Heart right ventricle (tissue), 16 donors: Measurements from ENCODE around the gene STK38. TPM values are rescaled to one million over a fixed set of nuclear protein-coding genes. Genes with fewer than 3 reads are reported as not detected.

ENCODE experiments used
- ATAC-seq, 8 donors: fragments of 200-7000 bp; cut with Tn5 transposase; one replicate each; pipeline ENCODE4 v1.9.1; 2020; ENCODE audit warnings: mild to moderate bottlenecking in 8 of 8, moderate library complexity in 8 of 8, moderate number of reproducible peaks in 1 of 8
- DNase-seq, 2 donors: peaks; one replicate each; pipeline ENCODE4 v3.0.0-alpha.2; 2020
- H3K27ac ChIP-seq, 10 donors: fragments of 200-600 bp; sonication (generic) in 2 of 10; one replicate each; pipeline versions ENCODE4 v1.5.0 to v1.8.0; 2020 to 2022; ENCODE audit warnings: mild to moderate bottlenecking in 3 of 10
- H3K27me3 ChIP-seq, 7 donors: fragments of 200-600 bp; one replicate each; pipeline ENCODE4 v1.8.0; 2021 to 2022; ENCODE audit warnings: mild to moderate bottlenecking in 2 of 7
- H3K36me3 ChIP-seq, 9 donors: fragments of 200-600 bp; sonication (generic) in 1 of 9; one replicate each; pipeline versions ENCODE4 v1.5.0 to v1.8.0; 2020 to 2022; ENCODE audit warnings: mild to moderate bottlenecking in 2 of 9
- H3K4me1 ChIP-seq, 9 donors: fragments of 200-600 bp; sonication (generic) in 1 of 9; one replicate each; pipeline versions ENCODE4 v1.5.0 to v1.8.0; 2020 to 2022; ENCODE audit warnings: mild to moderate bottlenecking in 4 of 9
- H3K4me3 ChIP-seq, 10 donors: fragments of 200-600 bp; sonication (generic) in 2 of 10; one replicate each; pipeline versions ENCODE4 v1.5.0 to v1.8.0; 2020 to 2022; ENCODE audit warnings: mild to moderate bottlenecking in 7 of 10, moderate library complexity in 2 of 10
- H3K9me3 ChIP-seq, 11 donors: fragments of 200-600 bp in 10 of 11; sonication (generic) in 2 of 11; one replicate each; pipeline versions ENCODE4 v1.5.0 to v1.8.0; 2013 to 2022; ENCODE audit warnings: mild to moderate bottlenecking in 2 of 11, control low read depth in 1 of 11, moderate library complexity in 1 of 11
- WGBS, 2 donors: extraction: QIAGEN DNeasy Blood & Tissue Kit; methylation state at CpG; one replicate each; pipeline ENCODE4 v1.1.7; 2013; ENCODE audit warnings: inconsistent platforms in 1 of 2; 5-methylcytosine and 5-hydroxymethylcytosine counted together
- intact Hi-C, 10 donors: fragments of 100-400 bp; cut with DNase I; formaldehyde crosslinking; loops; one replicate each; pipeline versions ENCODE4 v1.11.1 to v1.14.2; 2022
- polyA plus RNA-seq, 2 donors: library from polyadenylated mRNA; stranded (reverse); fragments of 200-250 nt; gene quantifications; one replicate each; pipeline ENCODE4 v1.2.3, GENCODE V29; 2013
- total RNA-seq, 10 donors: library from RNA; stranded (reverse); fragmentation: NEBNext Ultra II Directional in 3 of 10; extraction: Animal tissue kit (Norgen Biotek cat#: 25700) in 3 of 10; gene quantifications; one replicate each; pipeline versions ENCODE4 v1.2.1 to v1.2.4, GENCODE V29; 2021 to 2023
- TF ChIP-seq, protein P1 (sequence below), 9 donors: fragments of 200-600 bp; sonication (generic) in 2 of 9; IDR thresholded peaks; one replicate each; pipeline versions ENCODE4 v1.5.0 to v1.8.0; 2021 to 2022; ENCODE audit warnings: antibody characterized with exemption in 9 of 9, mild to moderate bottlenecking in 5 of 9, moderate library complexity in 1 of 9
- donor health status: Arrhythmogenic right ventricular cardiomyopathy.
- donor health status: ischemic (EF 13 %, LVEDD 7.1; RV severe dilation, severe dysfunction).
- donor health status: healthy with polysubstance abuse.
- donor health status: DM: no; HTN: yes; CAD: no.
- donor health status: DM: no; HTN: no; CAD: no.
- donor health status: ischemic (EF 25% LVEDD 6.9; RV normal size, moderate dysfunction).
- donor health status: ischemic (EF 25% LVEDD 5.7; RV mildly dilated, moderate dysfunction).
- donor health status: healthy.
- donor health status: DM: yes; HTN: yes; CAD: no.
- donor health status: Ischemic cardiomyopathy.
- donor health status: ischemic (EF 35%, LVEDD 5.7; RV mildly dilated, moderate dysfunction).
- donor health status: nonischemic (EF 11% LVEDD 7.7; RV severe dilation, severe dysfunction).
- donor health status: DM: yes; HTN: yes; CAD: no.
- donor health status: PGD.
- donor health status: ischemic (EF 29% LVEDD 5.4; RV normal size, mild dysfunction).
- donor health status: nonischemic (EF 23%, LVEDD 6.1; RV moderate dilation, normal function).

Gene STK38
- total and polyA plus RNA-seq, 12 donors: 12.9 to 23.8 (median 21.5) TPM

DNA sequence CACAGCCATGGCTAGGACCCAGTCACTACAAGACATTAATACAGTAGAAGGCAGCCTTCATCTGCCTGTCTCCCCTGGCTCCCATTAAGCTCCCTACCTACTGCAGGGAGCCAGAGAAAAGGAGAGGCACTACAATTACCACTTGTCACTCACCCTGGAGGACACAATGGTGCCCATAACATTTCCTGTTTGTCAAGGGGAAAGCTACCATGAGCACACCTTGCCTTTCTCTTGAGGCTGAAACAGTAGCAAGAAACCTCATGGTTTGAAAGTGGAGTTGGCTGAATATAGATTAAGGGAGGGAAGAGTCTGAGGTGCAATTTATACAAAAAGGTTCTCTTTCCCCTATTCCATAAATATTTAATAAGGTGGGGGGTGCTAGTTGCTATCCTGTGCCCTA, 27.9 kb downstream of the STK38 start:
- Histone ChIP-seq H3K27ac (no peak overlapping the region), H3K27me3 (no peaks in the 10 kb centered on the region), H3K4me3 (no peak overlapping the region), H3K4me1 (peaks cover 0 to 13% (median 0%) of the 10 kb centered on the region in 9 donors), H3K9me3 (no peaks in the 10 kb centered on the region), H3K36me3 (peaks cover 0 to 99% (median 55%) of the 10 kb centered on the region in 9 donors)
- intact Hi-C loops: loop anchor here in 1 of 10 donors (10.0 kb wide), 1 partner anchor 55 kb away; no protein-coding TSS in a partner anchor
- ATAC-seq (no peak), DNase-seq (no peak)
- TF ChIP-seq, protein P1, sequence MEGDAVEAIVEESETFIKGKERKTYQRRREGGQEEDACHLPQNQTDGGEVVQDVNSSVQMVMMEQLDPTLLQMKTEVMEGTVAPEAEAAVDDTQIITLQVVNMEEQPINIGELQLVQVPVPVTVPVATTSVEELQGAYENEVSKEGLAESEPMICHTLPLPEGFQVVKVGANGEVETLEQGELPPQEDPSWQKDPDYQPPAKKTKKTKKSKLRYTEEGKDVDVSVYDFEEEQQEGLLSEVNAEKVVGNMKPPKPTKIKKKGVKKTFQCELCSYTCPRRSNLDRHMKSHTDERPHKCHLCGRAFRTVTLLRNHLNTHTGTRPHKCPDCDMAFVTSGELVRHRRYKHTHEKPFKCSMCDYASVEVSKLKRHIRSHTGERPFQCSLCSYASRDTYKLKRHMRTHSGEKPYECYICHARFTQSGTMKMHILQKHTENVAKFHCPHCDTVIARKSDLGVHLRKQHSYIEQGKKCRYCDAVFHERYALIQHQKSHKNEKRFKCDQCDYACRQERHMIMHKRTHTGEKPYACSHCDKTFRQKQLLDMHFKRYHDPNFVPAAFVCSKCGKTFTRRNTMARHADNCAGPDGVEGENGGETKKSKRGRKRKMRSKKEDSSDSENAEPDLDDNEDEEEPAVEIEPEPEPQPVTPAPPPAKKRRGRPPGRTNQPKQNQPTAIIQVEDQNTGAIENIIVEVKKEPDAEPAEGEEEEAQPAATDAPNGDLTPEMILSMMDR (IDR thresholded peaks at IDR 0.05): no peak

DNA sequence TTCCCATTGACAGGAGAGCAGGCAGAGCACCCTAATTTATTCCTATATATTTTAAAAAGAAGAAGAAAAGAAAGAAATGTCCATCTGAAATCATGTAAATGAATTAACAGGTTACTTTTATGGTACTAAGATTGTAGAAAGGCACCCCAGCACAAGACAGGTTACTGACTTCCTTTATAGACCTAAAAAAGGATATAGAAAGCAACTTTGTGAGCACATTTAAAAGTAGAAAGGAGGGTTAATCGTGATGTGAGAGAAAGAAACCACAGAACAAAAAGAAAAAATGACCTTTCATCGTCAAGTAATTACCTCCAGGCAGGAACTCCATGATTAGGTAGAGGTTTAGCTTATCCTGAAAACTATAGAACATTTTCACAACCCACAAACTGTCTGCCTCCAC, 29.9 kb downstream of the STK38 start:
- Histone ChIP-seq H3K36me3 (peaks cover 0 to 98% (median 49%) of the 10 kb centered on the region in 9 donors), H3K4me1 (peaks cover 0 to 13% (median 0%) of the 10 kb centered on the region in 9 donors), H3K27me3 (no peaks in the 10 kb centered on the region), H3K4me3 (no peak overlapping the region), H3K9me3 (no peaks in the 10 kb centered on the region), H3K27ac (peak overlapping the region in 1 of 10 donors; percentile 12)
- intact Hi-C loops: loop anchor here in 1 of 10 donors (10.0 kb wide), 1 partner anchor 53 kb away; no protein-coding TSS in a partner anchor
- DNase-seq (no peak), ATAC-seq (no peak)
- 91 to 97% methylated on average over 2 of the region's 2 CpGs for WGBS, 2 donors
- TF ChIP-seq, protein P1 (IDR thresholded peaks at IDR 0.05): no peak

DNA sequence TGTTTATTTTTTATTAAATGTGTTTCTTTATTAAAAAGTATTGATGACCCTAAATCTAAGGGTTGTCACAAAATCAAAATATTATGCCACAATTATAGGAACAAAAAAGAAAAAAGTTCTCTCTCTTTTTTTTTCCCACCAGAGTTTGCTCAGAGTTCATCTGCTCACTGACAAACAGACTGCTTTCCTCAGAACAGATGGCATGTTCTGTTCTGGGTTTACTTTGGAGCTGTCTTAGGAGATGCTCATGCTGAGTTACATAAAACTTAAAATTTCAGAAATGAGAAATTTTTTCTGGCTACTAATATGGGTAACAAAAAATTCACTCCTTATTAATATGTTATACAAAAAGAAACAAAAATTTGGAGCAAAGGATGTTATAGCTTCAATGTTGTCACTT, 30.3 kb downstream of the STK38 start:
- TF ChIP-seq, protein P1 (IDR thresholded peaks at IDR 0.05): no peak
- Histone ChIP-seq H3K4me1 (peaks cover 0 to 13% (median 0%) of the 10 kb centered on the region in 9 donors), H3K9me3 (no peaks in the 10 kb centered on the region), H3K27ac (peak overlapping the region in 1 of 10 donors; percentile 12), H3K4me3 (no peak overlapping the region), H3K27me3 (no peaks in the 10 kb centered on the region), H3K36me3 (peaks cover 0 to 98% (median 49%) of the 10 kb centered on the region in 9 donors)
- intact Hi-C loops: loop anchor here in 1 of 10 donors (10.0 kb wide), 1 partner anchor 52 kb away; no protein-coding TSS in a partner anchor
- ATAC-seq (peak in 1 of 8 donors; percentile 76), DNase-seq (no peak)

- H3K27ac ChIP-seq: no peak overlapping the region
- TF ChIP-seq, protein P1 (IDR thresholded peaks at IDR 0.05): no peak
- 93 to 95% methylated on average over 4 of the region's 4 CpGs for WGBS, 2 donors
- H3K4me1 ChIP-seq: peaks cover 0 to 13% (median 0%) of the 10 kb centered on the region in 9 donors
- H3K4me3 ChIP-seq: no peak overlapping the region
- no peaks in the 10 kb centered on the region for H3K9me3 ChIP-seq
- intact Hi-C loops: loop anchor here in 1 of 10 donors (10.0 kb wide), 1 partner anchor 52 kb away; no protein-coding TSS in a partner anchor
- peak in 1 of 8 donors; percentile 31 for ATAC-seq
- H3K36me3 ChIP-seq: peaks cover 0 to 98% (median 49%) of the 10 kb centered on the region in 9 donors
- DNase-seq: no peak
- no peaks in the 10 kb centered on the region for H3K27me3 ChIP-seq
Measured at GRCh38 chr6:36516559-36516958, 30.7 kb downstream of the STK38 start.
